Upper lobe of left lung (tissue), 4 donors: Measurements from ENCODE around the gene RTTN.

Experiments
- CTCF ChIP-seq, 6 experiments: fragments of 450-650 bp in 4 of 6; fragments of 200-600 bp in 2 of 6; sonication (generic) in 2 of 6; IDR thresholded peaks; one replicate each; pipeline ENCODE4 v1.5.1; 2016 to 2019; ENCODE audit warnings: antibody characterized with exemption in 6 of 6
- POLR2A ChIP-seq, 4 donors: fragments of 450-650 bp; IDR thresholded peaks; one replicate each; pipeline ENCODE4 v1.5.1; 2016 to 2017; ENCODE audit warnings: antibody characterized with exemption in 4 of 4, mild to moderate bottlenecking in 2 of 4
- POLR2AphosphoS5 ChIP-seq, 2 donors: sonication (generic); formaldehyde crosslinking; IDR thresholded peaks; one replicate each; pipeline ENCODE4 v1.5.1; 2017; ENCODE audit warnings: antibody characterized with exemption in 2 of 2

GRCh38 chr18:70142001-70142400 is 63.5 kb downstream of the RTTN start:
- TF ChIP-seq CTCF (IDR thresholded peaks at IDR 0.05) (no peak), POLR2A (IDR thresholded peaks at IDR 0.05) (no peak), POLR2AphosphoS5 (IDR thresholded peaks at IDR 0.05) (no peak)
